ENCODE data around the gene NKD2. TPM values are rescaled to one million over a fixed set of nuclear protein-coding genes. Genes with fewer than 3 reads are reported as not detected.

The NKD2 gene
- polyA plus RNA-seq, 1 of the 3 experiments (the other 2 are of a cell fraction) = not detected

DNA sequence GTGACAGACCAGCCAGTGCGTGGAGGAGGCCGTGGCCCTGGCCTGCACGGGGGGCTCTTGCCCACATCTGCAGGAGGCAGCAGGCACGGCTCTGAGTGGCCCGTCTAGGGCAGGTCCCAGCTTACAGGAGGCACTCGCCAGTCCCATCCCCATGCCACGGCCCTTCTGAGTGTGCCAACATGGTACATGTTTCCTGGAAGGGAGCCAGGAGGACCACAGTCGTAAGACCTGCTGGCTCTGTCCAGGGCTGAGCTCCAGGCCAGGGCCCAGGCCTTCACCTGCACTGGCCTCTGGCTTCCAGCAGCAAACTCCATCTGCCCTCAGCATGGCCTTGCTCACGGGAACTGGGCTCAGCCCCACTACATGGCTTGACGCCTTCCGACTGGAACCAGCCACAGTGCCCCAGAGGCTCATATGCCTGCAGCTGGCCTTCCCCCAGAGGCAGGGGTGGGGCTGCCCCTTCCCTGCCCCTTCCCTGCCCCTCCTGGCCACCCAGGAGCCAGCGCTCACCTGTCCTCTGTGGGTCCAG, 3.8 kb downstream of the NKD2 start:
- TF ChIP-seq, protein P1, sequence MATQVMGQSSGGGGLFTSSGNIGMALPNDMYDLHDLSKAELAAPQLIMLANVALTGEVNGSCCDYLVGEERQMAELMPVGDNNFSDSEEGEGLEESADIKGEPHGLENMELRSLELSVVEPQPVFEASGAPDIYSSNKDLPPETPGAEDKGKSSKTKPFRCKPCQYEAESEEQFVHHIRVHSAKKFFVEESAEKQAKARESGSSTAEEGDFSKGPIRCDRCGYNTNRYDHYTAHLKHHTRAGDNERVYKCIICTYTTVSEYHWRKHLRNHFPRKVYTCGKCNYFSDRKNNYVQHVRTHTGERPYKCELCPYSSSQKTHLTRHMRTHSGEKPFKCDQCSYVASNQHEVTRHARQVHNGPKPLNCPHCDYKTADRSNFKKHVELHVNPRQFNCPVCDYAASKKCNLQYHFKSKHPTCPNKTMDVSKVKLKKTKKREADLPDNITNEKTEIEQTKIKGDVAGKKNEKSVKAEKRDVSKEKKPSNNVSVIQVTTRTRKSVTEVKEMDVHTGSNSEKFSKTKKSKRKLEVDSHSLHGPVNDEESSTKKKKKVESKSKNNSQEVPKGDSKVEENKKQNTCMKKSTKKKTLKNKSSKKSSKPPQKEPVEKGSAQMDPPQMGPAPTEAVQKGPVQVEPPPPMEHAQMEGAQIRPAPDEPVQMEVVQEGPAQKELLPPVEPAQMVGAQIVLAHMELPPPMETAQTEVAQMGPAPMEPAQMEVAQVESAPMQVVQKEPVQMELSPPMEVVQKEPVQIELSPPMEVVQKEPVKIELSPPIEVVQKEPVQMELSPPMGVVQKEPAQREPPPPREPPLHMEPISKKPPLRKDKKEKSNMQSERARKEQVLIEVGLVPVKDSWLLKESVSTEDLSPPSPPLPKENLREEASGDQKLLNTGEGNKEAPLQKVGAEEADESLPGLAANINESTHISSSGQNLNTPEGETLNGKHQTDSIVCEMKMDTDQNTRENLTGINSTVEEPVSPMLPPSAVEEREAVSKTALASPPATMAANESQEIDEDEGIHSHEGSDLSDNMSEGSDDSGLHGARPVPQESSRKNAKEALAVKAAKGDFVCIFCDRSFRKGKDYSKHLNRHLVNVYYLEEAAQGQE (IDR thresholded peaks at IDR 0.05; ENCODE audit: low read depth, low read length) = no peak
- TF ChIP-seq, protein P2, sequence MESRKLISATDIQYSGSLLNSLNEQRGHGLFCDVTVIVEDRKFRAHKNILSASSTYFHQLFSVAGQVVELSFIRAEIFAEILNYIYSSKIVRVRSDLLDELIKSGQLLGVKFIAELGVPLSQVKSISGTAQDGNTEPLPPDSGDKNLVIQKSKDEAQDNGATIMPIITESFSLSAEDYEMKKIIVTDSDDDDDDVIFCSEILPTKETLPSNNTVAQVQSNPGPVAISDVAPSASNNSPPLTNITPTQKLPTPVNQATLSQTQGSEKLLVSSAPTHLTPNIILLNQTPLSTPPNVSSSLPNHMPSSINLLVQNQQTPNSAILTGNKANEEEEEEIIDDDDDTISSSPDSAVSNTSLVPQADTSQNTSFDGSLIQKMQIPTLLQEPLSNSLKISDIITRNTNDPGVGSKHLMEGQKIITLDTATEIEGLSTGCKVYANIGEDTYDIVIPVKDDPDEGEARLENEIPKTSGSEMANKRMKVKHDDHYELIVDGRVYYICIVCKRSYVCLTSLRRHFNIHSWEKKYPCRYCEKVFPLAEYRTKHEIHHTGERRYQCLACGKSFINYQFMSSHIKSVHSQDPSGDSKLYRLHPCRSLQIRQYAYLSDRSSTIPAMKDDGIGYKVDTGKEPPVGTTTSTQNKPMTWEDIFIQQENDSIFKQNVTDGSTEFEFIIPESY (IDR thresholded peaks at IDR 0.05; ENCODE audit: borderline replicate concordance, low read depth) = no peak
- no peak for TF ChIP-seq MEF2A (IDR thresholded peaks at IDR 0.05; ENCODE audit: borderline replicate concordance, low read depth)
- H3K9ac ChIP-seq = no peak overlapping the region
- H3K4me3 ChIP-seq (ENCODE audit: low read depth in 2 of 2, low read length in 1 of 2) = no peak overlapping the region
- CTCF ChIA-PET = interaction anchor here (0.7 to 6.5 kb wide), 3 partner anchors 89 to 155 kb away, joined by 3 to 44 read pairs (median 7); no protein-coding TSS in a partner anchor
- H3K36me3 ChIP-seq (replicated peaks in 1 of 2; ENCODE audit: control insufficient read depth in 1 of 2, insufficient read depth in 2 of 2, low read length in 1 of 2) = no peaks in the 10 kb centered on the region
- peaks cover 33% of the 10 kb centered on the region for H3K27me3 ChIP-seq (ENCODE audit: insufficient read depth)
- no peaks in the 10 kb centered on the region for H3K9me2 ChIP-seq
- H3K4me1 ChIP-seq (ENCODE audit: control insufficient read depth in 1 of 2, insufficient read depth in 2 of 2, low read depth in 1 of 2, low read length in 1 of 2) = no peaks in the 10 kb centered on the region; a peak in 1 of 4 replicates
- no peak overlapping the region for H3K27ac ChIP-seq (ENCODE audit: low read depth in 2 of 2, low read length in 1 of 2)
- H3F3A ChIP-seq (replicated peaks; ENCODE audit: insufficient read depth) = no peaks in the 10 kb centered on the region
- no peaks in the 10 kb centered on the region for H4K20me1 ChIP-seq (ENCODE audit: insufficient read depth)
- 25% methylated on average over 5 of the region's 12 CpGs for WGBS (ENCODE audit: low lambda C conversion rate)
- POLR2A ChIA-PET = no interaction called here
- H3K79me2 ChIP-seq (ENCODE audit: insufficient read depth) = no peaks in the 10 kb centered on the region
- no peak overlapping the region for H2AFZ ChIP-seq (ENCODE audit: low read depth)
- H3K9me3 ChIP-seq = no peaks in the 10 kb centered on the region
- no peak overlapping the region for H3K4me2 ChIP-seq
- DNase-seq = no peak

DNA sequence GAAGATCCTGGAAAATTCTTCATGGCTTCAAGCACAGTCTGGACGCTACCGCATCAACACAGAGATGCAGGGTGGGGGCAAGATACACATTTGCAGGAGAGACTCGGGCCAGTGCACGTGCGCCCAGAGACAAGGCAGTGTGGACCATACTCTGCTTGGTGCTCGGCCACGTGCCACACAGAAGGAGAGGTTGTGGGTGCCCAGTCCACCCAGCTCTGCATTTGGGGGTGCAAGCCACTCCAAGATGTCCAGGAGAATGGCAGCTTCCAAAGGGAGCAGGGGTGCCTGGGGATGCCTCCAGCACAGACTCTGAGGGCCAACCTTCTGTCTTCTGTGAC, 4.3 kb downstream of the NKD2 start:
- H3K27me3 ChIP-seq (ENCODE audit: insufficient read depth) = peaks cover 28% of the 10 kb centered on the region

More for the DNA sequence above, 4.3 kb downstream of the NKD2 start:
- Histone ChIP-seq H3F3A (replicated peaks; ENCODE audit: insufficient read depth) (no peaks in the 10 kb centered on the region), H3K27ac (ENCODE audit: low read depth in 2 of 2, low read length in 1 of 2) (no peak overlapping the region), H3K9me3 (no peaks in the 10 kb centered on the region), H3K9me2 (no peaks in the 10 kb centered on the region), H3K36me3 (replicated peaks in 1 of 2; ENCODE audit: control insufficient read depth in 1 of 2, insufficient read depth in 2 of 2, low read length in 1 of 2) (no peaks in the 10 kb centered on the region), H3K4me3 (ENCODE audit: low read depth in 2 of 2, low read length in 1 of 2) (no peak overlapping the region), H2AFZ (ENCODE audit: low read depth) (no peak overlapping the region), H3K4me2 (no peak overlapping the region), H3K79me2 (ENCODE audit: insufficient read depth) (no peaks in the 10 kb centered on the region), H4K20me1 (ENCODE audit: insufficient read depth) (no peaks in the 10 kb centered on the region), H3K4me1 (ENCODE audit: control insufficient read depth in 1 of 2, insufficient read depth in 2 of 2, low read depth in 1 of 2, low read length in 1 of 2) (no peaks in the 10 kb centered on the region; a peak in 1 of 4 replicates), H3K9ac (no peak overlapping the region)
- no peak for DNase-seq
- ChIA-PET CTCF (interaction anchor here (2.4 to 6.5 kb wide), 2 partner anchors 127 to 155 kb away, joined by 7 to 44 read pairs; no protein-coding TSS in a partner anchor), POLR2A (no interaction called here)
- no peak for TF ChIP-seq NRF1 (IDR thresholded peaks at IDR 0.05; ENCODE audit: low read depth, low read length)
- TF ChIP-seq MXI1 (IDR thresholded peaks at IDR 0.05; ENCODE audit: low read depth, low read length) = no peak
- TF ChIP-seq FOXJ3 (CRISPR knock-in tag; IDR thresholded peaks at IDR 0.05) = no peak
- TF ChIP-seq RFX5 (IDR thresholded peaks at IDR 0.05; ENCODE audit: low read length) = no peak
- no peak for TF ChIP-seq RCOR1 (IDR thresholded peaks at IDR 0.05; ENCODE audit: low read length)
- no peak for TF ChIP-seq GATA2 (CRISPR knock-in tag; IDR thresholded peaks at IDR 0.05)
- TF ChIP-seq RAD21 (IDR thresholded peaks at IDR 0.05; ENCODE audit: low read length) = no peak
- no peak for TF ChIP-seq EZH2phosphoT487 (IDR thresholded peaks at IDR 0.05; ENCODE audit: borderline replicate concordance, low read depth)
- TF ChIP-seq TCF12 (IDR thresholded peaks at IDR 0.05) = no peak
- no peak for TF ChIP-seq POLR2AphosphoS5 (IDR thresholded peaks at IDR 0.05; ENCODE audit: low read depth, low read length)
- WGBS (ENCODE audit: low lambda C conversion rate) = 84% methylated on average over 6 of the region's 7 CpGs
